ENCODE measurements around the gene CCDC57. TPM values are rescaled to one million over a fixed set of nuclear protein-coding genes. Genes with fewer than 3 reads are reported as not detected.

The CCDC57 gene
- total and polyA plus RNA-seq, 2 of the 4 experiments (the other 2 are of a cell fraction), result 7.3 to 31.3 TPM

DNA sequence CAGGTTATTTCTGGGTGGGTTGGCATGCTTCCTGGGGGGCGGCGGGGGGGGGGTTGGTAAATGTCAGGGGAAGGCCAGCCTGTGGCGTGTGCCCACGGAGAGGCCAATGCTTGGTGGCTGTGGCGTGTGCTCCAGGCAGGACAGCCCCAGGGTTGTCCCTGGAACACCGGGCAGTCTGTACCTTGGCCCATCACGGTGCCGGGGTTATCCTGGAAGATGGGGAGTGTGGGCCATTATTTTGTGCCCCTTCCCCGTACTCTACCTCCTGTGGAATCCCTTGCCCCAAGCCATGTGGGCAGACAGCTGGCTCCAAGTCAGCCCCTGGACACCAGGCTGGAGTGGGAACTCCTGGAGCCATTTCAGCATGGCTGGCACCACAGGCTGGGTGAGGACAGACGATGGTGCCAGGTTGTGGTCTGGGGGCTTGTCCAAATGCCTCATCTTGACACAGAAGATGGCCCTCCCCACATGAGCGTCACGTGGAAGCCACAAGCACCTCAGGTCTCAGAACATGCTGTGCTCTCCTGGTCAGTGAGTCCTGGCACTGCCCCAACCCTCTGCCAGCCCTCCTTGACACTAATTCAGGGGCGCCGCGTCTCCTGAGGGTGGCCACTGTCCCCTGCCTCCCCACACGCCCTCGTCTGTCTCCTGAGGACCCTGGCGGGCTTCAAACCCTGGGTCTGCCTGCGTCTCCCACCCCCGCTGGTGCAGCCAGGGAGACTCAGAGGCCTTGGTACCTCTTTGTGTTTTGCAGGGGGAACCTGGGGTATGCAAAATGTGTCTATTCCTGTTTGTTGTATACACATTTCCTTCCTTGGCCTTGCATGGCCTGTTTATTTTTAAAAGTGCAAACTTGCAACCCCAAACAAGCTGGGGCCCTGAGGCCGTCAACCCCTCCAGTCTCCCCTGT lies 20.5 kb upstream of the CCDC57 start:
- no peak overlapping the region; the same call in 1 of the 2 replicates for H3K9ac ChIP-seq (ENCODE audit: low read depth, low read length)
- in situ Hi-C loops (cut with MboI; ENCODE audit: low sequenced_read_pairs) (no loop called here), dilution Hi-C loops (cut with HindIII; ENCODE audit: low sequenced_read_pairs, unreplicated experiment) (no loop called here), intact Hi-C loops (cut with micrococcal nuclease) (no loop called here)
- H3K9me1 ChIP-seq (ENCODE audit: insufficient read depth, low read length), result no peaks in the 10 kb centered on the region
- no peak overlapping the region for H2AFZ ChIP-seq (replicated peaks; ENCODE audit: low read length, poor library complexity)
- no peaks in the 10 kb centered on the region for H3K9me3 ChIP-seq (ENCODE audit: control insufficient read depth, insufficient read depth, low read length)
- H4K20me1 ChIP-seq (ENCODE audit: insufficient read depth, low read length), result peaks cover 92% of the 10 kb centered on the region
- no peaks in the 10 kb centered on the region for H3K27me3 ChIP-seq (ENCODE audit: control insufficient read depth, insufficient read depth, low read length)
- peaks cover 41% of the 10 kb centered on the region for H3K36me3 ChIP-seq (ENCODE audit: control insufficient read depth, insufficient read depth, low read length)
- no peak overlapping the region; the same call in 1 of the 2 replicates for H3K27ac ChIP-seq (ENCODE audit: insufficient read depth, low read length)
- no peak overlapping the region for H2BK120ac ChIP-seq (ENCODE audit: low read depth, low read length)
- no CpG with 5 or more reads among the region's 21 CpGs for WGBS, 2 experiments (ENCODE audit: extremely low coverage in 2 of 2, insufficient read length in 1 of 2)
- H4K5ac ChIP-seq (ENCODE audit: low read depth, low read length), result no peak overlapping the region
- no peak overlapping the region for H3K4me2 ChIP-seq (ENCODE audit: low read depth, low read length)
- H3K4me3 ChIP-seq (ENCODE audit: insufficient read depth, low read depth, low read length), result no peak overlapping the region
- H2AK9ac ChIP-seq (replicated peaks; ENCODE audit: low read depth, low read length, poor library complexity), result peak overlapping the region; percentile 75
- no peak overlapping the region for H2BK20ac ChIP-seq (ENCODE audit: low read depth, low read length)
- H3K56ac ChIP-seq (ENCODE audit: extremely low read depth, insufficient read depth, low read length), result no peak overlapping the region
- no peak for ATAC-seq (ENCODE audit: low read depth)
- no peak overlapping the region for H2BK5ac ChIP-seq (ENCODE audit: low read depth, low read length, poor library complexity, severe bottlenecking)
- no peak for DNase-seq
- H2AK5ac ChIP-seq (ENCODE audit: low read depth, low read length), result no peak overlapping the region
- H3K18ac ChIP-seq (ENCODE audit: low read depth, low read length), result no peak overlapping the region
- peaks cover 42% of the 10 kb centered on the region for H3K4me1 ChIP-seq (ENCODE audit: control insufficient read depth, insufficient read depth, low read length)
- CTCF ChIA-PET, result no interaction called here
- no peak overlapping the region for H3K14ac ChIP-seq (replicated peaks; ENCODE audit: low read depth, low read length)
- H3K23ac ChIP-seq (ENCODE audit: low read depth, low read length), result peak overlapping the region; percentile 59
- H3K4ac ChIP-seq (ENCODE audit: low read depth, low read length), result no peak overlapping the region
- H2BK15ac ChIP-seq (ENCODE audit: low read depth, low read length), result no peak overlapping the region
- H4K91ac ChIP-seq (ENCODE audit: insufficient read depth, low read depth, low read length), result no peak overlapping the region
- H3K79me1 ChIP-seq (ENCODE audit: low read depth in 1 of 2, low read length in 2 of 2), result peaks cover 0 to 64% of the 10 kb centered on the region in 2 experiments; a peak in 3 of 4 replicates
- no peak for TF ChIP-seq RAD21 (IDR thresholded peaks at IDR 0.05; ENCODE audit: low read length)
- no peak for TF ChIP-seq FOS (IDR thresholded peaks at IDR 0.05; ENCODE audit: low read depth, low read length)
- TF ChIP-seq NFE2L2 (IDR thresholded peaks at IDR 0.05; ENCODE audit: low read depth, low read length), result no peak
- TF ChIP-seq, protein P1, sequence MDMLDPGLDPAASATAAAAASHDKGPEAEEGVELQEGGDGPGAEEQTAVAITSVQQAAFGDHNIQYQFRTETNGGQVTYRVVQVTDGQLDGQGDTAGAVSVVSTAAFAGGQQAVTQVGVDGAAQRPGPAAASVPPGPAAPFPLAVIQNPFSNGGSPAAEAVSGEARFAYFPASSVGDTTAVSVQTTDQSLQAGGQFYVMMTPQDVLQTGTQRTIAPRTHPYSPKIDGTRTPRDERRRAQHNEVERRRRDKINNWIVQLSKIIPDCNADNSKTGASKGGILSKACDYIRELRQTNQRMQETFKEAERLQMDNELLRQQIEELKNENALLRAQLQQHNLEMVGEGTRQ (IDR thresholded peaks at IDR 0.05; ENCODE audit: low read depth, low read length), result no peak
- no peak for TF ChIP-seq CEBPB (IDR thresholded peaks at IDR 0.05; ENCODE audit: low read depth, low read length)
- TF ChIP-seq MXI1 (IDR thresholded peaks at IDR 0.05; ENCODE audit: borderline replicate concordance, low read depth, low read length), result no peak
- TF ChIP-seq SMC3 (IDR thresholded peaks at IDR 0.05; ENCODE audit: low read depth, low read length), result no peak
- no peak for TF ChIP-seq POLR2A (IDR thresholded peaks at IDR 0.05; ENCODE audit: low read depth, low read length)
- TF ChIP-seq, protein P2, sequence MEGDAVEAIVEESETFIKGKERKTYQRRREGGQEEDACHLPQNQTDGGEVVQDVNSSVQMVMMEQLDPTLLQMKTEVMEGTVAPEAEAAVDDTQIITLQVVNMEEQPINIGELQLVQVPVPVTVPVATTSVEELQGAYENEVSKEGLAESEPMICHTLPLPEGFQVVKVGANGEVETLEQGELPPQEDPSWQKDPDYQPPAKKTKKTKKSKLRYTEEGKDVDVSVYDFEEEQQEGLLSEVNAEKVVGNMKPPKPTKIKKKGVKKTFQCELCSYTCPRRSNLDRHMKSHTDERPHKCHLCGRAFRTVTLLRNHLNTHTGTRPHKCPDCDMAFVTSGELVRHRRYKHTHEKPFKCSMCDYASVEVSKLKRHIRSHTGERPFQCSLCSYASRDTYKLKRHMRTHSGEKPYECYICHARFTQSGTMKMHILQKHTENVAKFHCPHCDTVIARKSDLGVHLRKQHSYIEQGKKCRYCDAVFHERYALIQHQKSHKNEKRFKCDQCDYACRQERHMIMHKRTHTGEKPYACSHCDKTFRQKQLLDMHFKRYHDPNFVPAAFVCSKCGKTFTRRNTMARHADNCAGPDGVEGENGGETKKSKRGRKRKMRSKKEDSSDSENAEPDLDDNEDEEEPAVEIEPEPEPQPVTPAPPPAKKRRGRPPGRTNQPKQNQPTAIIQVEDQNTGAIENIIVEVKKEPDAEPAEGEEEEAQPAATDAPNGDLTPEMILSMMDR (conservative IDR thresholded peaks at IDR 0.05; ENCODE audit: low read depth, low read length), result no peak
- no peak for TF ChIP-seq CHD1 (IDR thresholded peaks at IDR 0.05; ENCODE audit: low read depth, low read length)
- no peak for TF ChIP-seq RCOR1 (IDR thresholded peaks at IDR 0.05; ENCODE audit: insufficient replicate concordance, low read length)
- TF ChIP-seq, protein P3, sequence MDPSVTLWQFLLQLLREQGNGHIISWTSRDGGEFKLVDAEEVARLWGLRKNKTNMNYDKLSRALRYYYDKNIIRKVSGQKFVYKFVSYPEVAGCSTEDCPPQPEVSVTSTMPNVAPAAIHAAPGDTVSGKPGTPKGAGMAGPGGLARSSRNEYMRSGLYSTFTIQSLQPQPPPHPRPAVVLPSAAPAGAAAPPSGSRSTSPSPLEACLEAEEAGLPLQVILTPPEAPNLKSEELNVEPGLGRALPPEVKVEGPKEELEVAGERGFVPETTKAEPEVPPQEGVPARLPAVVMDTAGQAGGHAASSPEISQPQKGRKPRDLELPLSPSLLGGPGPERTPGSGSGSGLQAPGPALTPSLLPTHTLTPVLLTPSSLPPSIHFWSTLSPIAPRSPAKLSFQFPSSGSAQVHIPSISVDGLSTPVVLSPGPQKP (IDR thresholded peaks at IDR 0.05; ENCODE audit: borderline replicate concordance, low read depth, low read length), result no peak
- no peak for TF ChIP-seq MAFK (IDR thresholded peaks at IDR 0.05; ENCODE audit: low read depth, low read length)
- no peak overlapping the region for H4K8ac ChIP-seq (ENCODE audit: low read depth in 2 of 2, low read length in 2 of 2)
- POLR2A ChIA-PET (ENCODE audit: unreplicated experiment), result no interaction called here
- no TSS peak for BruUV-seq (replicated peaks)

Data from IMR-90 (cell line).